MM.1S (cell line): Measurements from ENCODE around the gene CDC42SE2.
"Not testable (repeated sequence)": the region's sequence is repeated elsewhere in the genome, so short reads cannot be mapped to it uniquely, and the experiment has no call there.

ENCODE experiments used
- DNase-seq: peaks from one replicate; pipeline ENCODE4 v3.0.0-alpha.2; 2015
- H2AFZ ChIP-seq: fragments of 300-600 bp; sonication (generic); 2 replicates; pipeline ENCODE4 v1.6.0; 2016; ENCODE audit warnings: antibody characterized with exemption, low read length
- H3F3A ChIP-seq: fragments of 300-600 bp; sonication (generic); 2 replicates; pipeline ENCODE4 v1.6.1; 2016; ENCODE audit warnings: mild to moderate bottlenecking, antibody characterized with exemption, low read length, moderate library complexity, mixed read lengths; ENCODE audit not compliant: insufficient read depth
- H3K27ac ChIP-seq: fragments of 300-600 bp; sonication (generic); 2 replicates; pipeline ENCODE4 v1.5.1; 2016; ENCODE audit warnings: mild to moderate bottlenecking, low read length
- H3K27me3 ChIP-seq: fragments of 300-600 bp; sonication (generic); replicated peaks from 2 replicates; pipeline ENCODE4 v1.6.0; 2016; ENCODE audit warnings: low read length; ENCODE audit not compliant: insufficient read depth
- H3K36me3 ChIP-seq: fragments of 300-600 bp; sonication (generic); replicated peaks from 2 replicates; pipeline ENCODE4 v1.6.1; 2016; ENCODE audit warnings: mild to moderate bottlenecking, low read length, mixed read lengths; ENCODE audit not compliant: insufficient read depth
- H3K4me1 ChIP-seq: fragments of 300-600 bp; sonication (generic); 2 replicates; pipeline ENCODE4 v1.6.1; 2016; ENCODE audit warnings: low read length, mixed read lengths
- H3K4me2 ChIP-seq: fragments of 300-600 bp; sonication (generic); 2 replicates; pipeline ENCODE4 v1.6.0; 2016; ENCODE audit warnings: low read depth, low read length
- H3K4me3 ChIP-seq: fragments of 300-600 bp; sonication (generic); 2 replicates; pipeline ENCODE4 v1.5.1; 2016; ENCODE audit warnings: low read length, mixed read lengths
- H3K79me2 ChIP-seq: fragments of 300-600 bp; sonication (generic); 2 replicates; pipeline ENCODE4 v1.6.1; 2016; ENCODE audit warnings: mixed run types, low read length, mixed read lengths
- H3K9ac ChIP-seq: fragments of 300-600 bp; sonication (generic); 2 replicates; pipeline ENCODE4 v1.6.1; 2016; ENCODE audit warnings: low read length, mixed read lengths
- H3K9me2 ChIP-seq: fragments of 300-600 bp; sonication (generic); replicated peaks from 2 replicates; pipeline ENCODE4 v1.6.1; 2016; ENCODE audit warnings: mild to moderate bottlenecking, low read length, mixed read lengths; ENCODE audit not compliant: insufficient read depth
- H3K9me3 ChIP-seq: fragments of 300-600 bp; sonication (generic); replicated peaks from 2 replicates; pipeline ENCODE4 v1.6.1; 2016; ENCODE audit warnings: mild to moderate bottlenecking, low read length, mixed read lengths; ENCODE audit not compliant: insufficient read depth
- H4K20me1 ChIP-seq: fragments of 300-600 bp; sonication (generic); 2 replicates; pipeline ENCODE4 v1.6.1; 2016; ENCODE audit warnings: mild to moderate bottlenecking, low read length, moderate library complexity, mixed read lengths; ENCODE audit not compliant: insufficient read depth
- CTCF ChIP-seq: fragments of 300-600 bp; sonication (generic); IDR thresholded peaks from 2 replicates; pipeline ENCODE4 v1.5.1; 2016; ENCODE audit warnings: antibody characterized with exemption, low read length, mixed read lengths
- EZH2 ChIP-seq: fragments of 300-600 bp; sonication (generic); optimal IDR thresholded peaks from 2 replicates; pipeline ENCODE3; 2017; ENCODE audit warnings: low read depth, mild to moderate bottlenecking, antibody characterized with exemption, low read length, mixed read lengths
- EZH2phosphoT487 ChIP-seq: fragments of 300-600 bp; sonication (generic); IDR thresholded peaks from 2 replicates; pipeline ENCODE4 v1.6.1; 2018; ENCODE audit warnings: antibody characterized with exemption, low read length

The CDC42SE2 gene

DNA sequence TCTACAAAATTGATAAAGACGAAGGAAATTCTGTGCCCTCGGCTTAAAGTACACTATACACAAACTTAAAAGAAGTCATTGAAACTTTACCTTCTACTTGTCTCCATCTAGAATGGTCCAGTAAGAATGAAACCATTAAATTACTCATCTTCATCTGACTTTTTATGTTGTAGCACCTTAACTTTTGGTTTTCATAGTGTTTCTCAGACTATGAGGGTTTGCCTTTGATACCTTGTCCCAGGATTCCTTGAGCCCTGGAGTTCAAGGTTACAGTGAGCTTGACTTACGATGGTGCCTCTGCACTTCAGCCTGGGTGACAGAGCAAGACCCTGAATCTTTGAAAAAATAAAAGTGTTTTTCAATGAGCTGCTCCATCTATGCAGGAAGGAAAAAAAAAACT lies 132.2 kb downstream of the CDC42SE2 start:
- Histone ChIP-seq H3K9ac (no peak overlapping the region), H3K9me3 (no peaks in the 10 kb centered on the region), H3K36me3 (no peaks in the 10 kb centered on the region; the same call in 1 of the 2 replicates), H2AFZ (no peak overlapping the region), H3K4me3 (no peak overlapping the region), H4K20me1 (no peaks in the 10 kb centered on the region), H3K4me2 (no peak overlapping the region), H3K27ac (no peak overlapping the region), H3F3A (no peaks in the 10 kb centered on the region), H3K4me1 (no peaks in the 10 kb centered on the region), H3K27me3 (no peaks in the 10 kb centered on the region), H3K9me2 (no peaks in the 10 kb centered on the region), H3K79me2 (0 out of 2 replicates have a peak, but pooled peaks cover 8% of the 10 kb centered on the region)
- TF ChIP-seq EZH2 (no peak), EZH2phosphoT487 (no peak), CTCF (no peak)
- no peak for DNase-seq

DNA sequence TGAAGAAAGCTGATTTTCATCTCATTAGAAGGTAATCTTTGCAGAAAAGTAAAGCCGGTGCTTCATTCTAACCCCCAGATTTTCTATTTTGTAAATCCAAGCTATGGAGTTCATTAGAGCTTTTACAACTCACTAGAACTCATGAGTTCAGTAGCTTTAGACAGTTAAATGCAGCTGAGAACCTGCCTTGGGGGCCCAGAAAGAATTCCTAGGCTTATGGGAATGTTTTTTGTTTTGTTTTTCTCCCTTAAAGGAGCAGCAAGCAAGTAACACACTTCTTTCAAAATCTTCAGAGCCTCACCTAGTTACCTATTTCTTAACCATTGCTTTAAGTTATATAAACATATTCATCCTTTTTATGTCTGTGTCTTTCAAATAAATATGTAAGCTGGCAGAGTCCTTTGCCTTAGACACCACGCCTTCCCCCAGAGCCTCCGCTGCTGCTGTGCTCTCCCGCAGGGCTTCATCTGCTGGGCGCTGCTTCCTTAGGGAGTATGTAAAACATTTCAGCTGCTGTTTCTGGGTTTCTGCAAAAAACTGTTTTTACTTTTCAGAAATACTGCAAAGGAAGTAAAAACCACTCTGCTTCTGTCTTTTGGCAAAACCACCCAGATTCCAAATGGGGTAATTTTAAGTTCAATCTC lies 132.9 kb downstream of the CDC42SE2 start:
- Histone ChIP-seq H3K36me3 (no peaks in the 10 kb centered on the region; the same call in 1 of the 2 replicates), H3K79me2 (0 out of 2 replicates have a peak, but pooled peaks cover 8% of the 10 kb centered on the region), H3K9me2 (no peaks in the 10 kb centered on the region), H2AFZ (no peak overlapping the region), H3K27me3 (no peaks in the 10 kb centered on the region), H3K4me1 (no peaks in the 10 kb centered on the region), H3K4me2 (no peak overlapping the region), H3K9ac (no peak overlapping the region), H4K20me1 (no peaks in the 10 kb centered on the region), H3F3A (no peaks in the 10 kb centered on the region), H3K4me3 (no peak overlapping the region), H3K9me3 (no peaks in the 10 kb centered on the region), H3K27ac (no peak overlapping the region)
- TF ChIP-seq EZH2 = no peak
- no peak for TF ChIP-seq CTCF
- TF ChIP-seq EZH2phosphoT487 = no peak
- DNase-seq = no peak

DNA sequence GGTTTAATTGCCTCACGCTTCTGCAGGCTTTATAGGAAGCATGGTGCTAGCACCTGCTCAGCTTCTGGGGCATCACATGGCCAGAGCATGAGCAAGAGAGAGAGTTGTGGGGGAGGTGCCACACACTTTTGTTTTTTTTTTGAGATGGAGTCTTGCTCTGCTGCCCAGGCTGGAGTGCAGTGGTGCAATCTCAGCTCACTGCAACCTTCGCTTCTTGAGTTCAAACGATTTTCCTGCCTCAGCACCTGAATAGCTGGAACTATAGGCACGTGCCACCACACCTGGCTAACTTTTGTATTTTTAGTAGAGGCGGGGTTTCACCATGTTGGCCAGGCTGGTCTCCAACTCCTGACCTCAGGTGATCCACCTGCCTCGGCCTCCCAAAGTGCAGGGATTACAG lies 135.2 kb downstream of the CDC42SE2 start:
- not testable (repeated sequence) for H4K20me1 ChIP-seq, H3K27me3 ChIP-seq, H3K9me3 ChIP-seq, H3K9ac ChIP-seq, H3K27ac ChIP-seq, H3K9me2 ChIP-seq, H3K36me3 ChIP-seq, H3K79me2 ChIP-seq, H3K4me1 ChIP-seq, H2AFZ ChIP-seq, H3K4me2 ChIP-seq, H3K4me3 ChIP-seq, H3F3A ChIP-seq, DNase-seq

DNA sequence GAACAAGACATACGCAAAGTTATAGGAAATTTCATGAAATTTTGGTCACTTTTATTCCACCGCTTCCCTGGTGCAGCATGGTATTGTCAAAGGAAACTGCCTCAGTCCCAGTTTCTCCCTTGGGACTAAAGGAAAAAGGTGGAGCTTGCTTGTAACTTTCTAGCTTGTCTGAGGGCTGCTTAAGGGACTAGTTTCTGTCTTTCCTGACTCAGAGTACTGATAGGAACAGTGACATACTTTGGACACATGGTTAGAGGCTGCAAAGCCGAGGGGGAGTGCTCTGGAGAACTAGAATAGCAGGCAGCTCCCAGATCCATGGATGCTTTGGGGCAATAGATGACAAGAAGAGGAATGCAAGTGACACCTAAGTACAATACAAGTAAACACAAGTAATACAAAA lies 136.7 kb downstream of the CDC42SE2 start:
- H3K4me3 ChIP-seq = no peak overlapping the region
- H3K79me2 ChIP-seq = no peaks in the 10 kb centered on the region
- H3K4me2 ChIP-seq = no peak overlapping the region
- H3K9ac ChIP-seq = no peak overlapping the region
- H3K9me2 ChIP-seq = no peaks in the 10 kb centered on the region
- no peak overlapping the region for H3K27ac ChIP-seq
- no peak overlapping the region for H2AFZ ChIP-seq
- H3K27me3 ChIP-seq = no peaks in the 10 kb centered on the region
- no peaks in the 10 kb centered on the region for H3K4me1 ChIP-seq
- no peaks in the 10 kb centered on the region for H4K20me1 ChIP-seq
- TF ChIP-seq CTCF (no peak), EZH2phosphoT487 (no peak), EZH2 (no peak)
- no peaks in the 10 kb centered on the region for H3K9me3 ChIP-seq
- no peak for DNase-seq
- H3F3A ChIP-seq = no peaks in the 10 kb centered on the region
- no peaks in the 10 kb centered on the region; the same call in 1 of the 2 replicates for H3K36me3 ChIP-seq
